OCI-LY1 (cell line): ENCODE measurements around the gene C11orf24.

Experiments
- H2AFZ ChIP-seq: fragments of 200-600 bp; sonication (generic), shearing (Covaris generic); 2 replicates; pipeline ENCODE4 v1.6.0; 2014; ENCODE audit warnings: antibody characterized with exemption, mild to moderate bottlenecking, low read length
- H3F3A ChIP-seq: fragments of 200-600 bp; sonication (generic), shearing (Covaris generic); 2 replicates; pipeline ENCODE4 v1.6.0; 2014; ENCODE audit warnings: mild to moderate bottlenecking, antibody characterized with exemption, low read length, moderate library complexity; ENCODE audit not compliant: insufficient read depth
- H3K27ac ChIP-seq: fragments of 200-600 bp; sonication (generic); 2 replicates; pipeline ENCODE4 v1.5.1; 2014; ENCODE audit warnings: low read length, mixed run types, mild to moderate bottlenecking, low read depth; ENCODE audit not compliant: poor library complexity, severe bottlenecking
- H3K27me3 ChIP-seq: fragments of 200-600 bp; sonication (generic); 2 replicates; pipeline ENCODE4 v1.6.0; 2014; ENCODE audit warnings: antibody characterized with exemption, mild to moderate bottlenecking, low read length, moderate library complexity; ENCODE audit not compliant: insufficient read depth
- H3K36me3 ChIP-seq: fragments of 200-600 bp; sonication (generic); 2 replicates; pipeline ENCODE4 v1.6.1; 2014; ENCODE audit warnings: mild to moderate bottlenecking, antibody characterized with exemption, low read length, moderate library complexity, mixed read lengths; ENCODE audit not compliant: insufficient read depth
- H3K4me1 ChIP-seq: fragments of 200-600 bp; sonication (generic); 2 replicates; pipeline ENCODE4 v1.5.1; 2014; ENCODE audit warnings: mild to moderate bottlenecking, low read length, moderate library complexity; ENCODE audit not compliant: insufficient read depth, severe bottlenecking
- H3K4me2 ChIP-seq: fragments of 200-600 bp; sonication (generic), shearing (Covaris generic); 2 replicates; pipeline ENCODE4 v1.6.1; 2014; ENCODE audit warnings: low read length
- H3K4me3 ChIP-seq: fragments of 200-600 bp; sonication (generic); 2 replicates; pipeline ENCODE4 v1.5.1; 2014; ENCODE audit warnings: low read length, low read depth, mild to moderate bottlenecking, mixed read lengths; ENCODE audit not compliant: poor library complexity, severe bottlenecking
- H3K79me2 ChIP-seq: fragments of 200-600 bp; shearing (Covaris generic); 2 replicates; pipeline ENCODE4 v1.6.1; 2016; ENCODE audit warnings: mixed run types, low read length, mixed read lengths; ENCODE audit not compliant: insufficient read depth
- H3K9ac ChIP-seq: fragments of 200-600 bp; sonication (generic), shearing (Covaris generic); 2 replicates; pipeline ENCODE4 v1.6.1; 2014; ENCODE audit warnings: mild to moderate bottlenecking, low read length, mixed read lengths
- H3K9me2 ChIP-seq: fragments of 200-600 bp; sonication (generic), shearing (Covaris generic); 2 replicates; pipeline ENCODE4 v1.6.1; 2014; ENCODE audit warnings: low read depth, mild to moderate bottlenecking, low read length, mixed read lengths
- H3K9me3 ChIP-seq: fragments of 200-600 bp; shearing (Covaris generic); 2 replicates; pipeline ENCODE4 v1.6.1; 2014; ENCODE audit warnings: low read length, mixed read lengths
- H4K20me1 ChIP-seq: fragments of 200-600 bp; sonication (generic), shearing (Covaris generic); 2 replicates; pipeline ENCODE4 v1.6.0; 2016; ENCODE audit warnings: mild to moderate bottlenecking, low read length; ENCODE audit not compliant: insufficient read depth
- EZH2 ChIP-seq: fragments of 200-600 bp; sonication (generic), shearing (Covaris generic); IDR thresholded peaks from 2 replicates; pipeline ENCODE4 v1.8.0; 2017; ENCODE audit warnings: borderline replicate concordance, mixed run types, mild to moderate bottlenecking, antibody characterized with exemption, low read length, moderate library complexity, mixed read lengths
- TF ChIP-seq, protein P1 (sequence below): fragments of 200-600 bp; sonication (generic), shearing (Covaris generic); IDR thresholded peaks from 2 replicates; pipeline ENCODE4 v1.5.1; 2017; ENCODE audit warnings: mild to moderate bottlenecking, antibody characterized with exemption, low read length, moderate library complexity, mixed read lengths

C11orf24 gene

DNA sequence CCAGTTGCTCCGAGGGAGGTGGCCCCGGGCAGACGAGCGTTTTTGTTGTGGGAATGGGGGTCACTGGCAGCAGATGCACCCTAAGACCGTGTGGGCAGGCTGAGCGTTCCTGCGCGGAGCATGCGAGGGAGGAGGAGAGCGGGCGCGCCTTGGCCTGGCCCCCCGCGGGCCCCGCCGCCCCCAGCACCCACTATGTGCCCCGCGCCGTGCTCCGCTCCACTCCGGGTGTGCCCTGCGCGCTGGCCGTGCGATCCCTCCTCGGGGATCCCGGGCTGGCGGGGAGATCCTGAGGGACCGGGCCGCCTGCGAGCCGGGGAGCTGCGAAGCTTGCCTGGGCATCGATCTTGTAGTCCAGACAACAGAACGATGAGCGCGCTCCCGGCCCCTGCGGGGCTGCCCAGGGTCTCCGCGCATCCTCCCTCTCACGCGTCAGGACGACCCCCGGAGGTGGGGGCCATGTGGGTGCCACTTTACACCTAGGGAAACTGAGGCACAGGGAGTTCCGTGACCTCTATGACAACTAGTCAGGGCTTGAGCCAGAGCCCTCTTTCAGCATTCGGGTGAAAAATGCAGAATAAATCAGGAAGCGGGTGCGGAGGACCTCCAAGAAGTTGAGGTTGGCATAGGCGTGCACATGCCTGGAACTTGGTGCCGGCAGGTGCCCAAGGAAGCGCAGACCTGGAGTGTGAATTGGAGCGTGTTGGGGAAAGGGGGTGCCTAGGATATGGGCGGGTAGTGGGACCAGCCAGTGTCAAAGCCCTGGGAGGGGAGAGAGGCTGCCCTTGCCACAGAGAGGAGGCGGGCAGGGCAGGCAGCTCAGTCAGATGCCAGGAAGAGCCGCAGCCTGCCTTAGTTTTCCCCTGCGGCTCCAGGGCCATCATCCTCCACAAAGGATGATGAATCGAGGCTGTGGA is 57.3 kb downstream of the C11orf24 start:
- Histone ChIP-seq H4K20me1 (no peaks in the 10 kb centered on the region), H3K27ac (no peak overlapping the region), H3K4me2 (peak overlapping the region; percentile 92), H3K36me3 (no peaks in the 10 kb centered on the region), H3K27me3 (peaks cover 4% of the 10 kb centered on the region; the same call in 1 of the 2 replicates), H3K4me3 (peak overlapping the region; percentile 74), H3K79me2 (no peaks in the 10 kb centered on the region), H3K9me3 (no peaks in the 10 kb centered on the region), H3K9me2 (no peaks in the 10 kb centered on the region), H3K9ac (peak overlapping the region; percentile 81), H3F3A (no peaks in the 10 kb centered on the region), H2AFZ (peak overlapping the region; percentile 67; the same call in 1 of the 2 replicates), H3K4me1 (peaks cover 22% of the 10 kb centered on the region)
- TF ChIP-seq EZH2: no peak
- TF ChIP-seq, protein P1, sequence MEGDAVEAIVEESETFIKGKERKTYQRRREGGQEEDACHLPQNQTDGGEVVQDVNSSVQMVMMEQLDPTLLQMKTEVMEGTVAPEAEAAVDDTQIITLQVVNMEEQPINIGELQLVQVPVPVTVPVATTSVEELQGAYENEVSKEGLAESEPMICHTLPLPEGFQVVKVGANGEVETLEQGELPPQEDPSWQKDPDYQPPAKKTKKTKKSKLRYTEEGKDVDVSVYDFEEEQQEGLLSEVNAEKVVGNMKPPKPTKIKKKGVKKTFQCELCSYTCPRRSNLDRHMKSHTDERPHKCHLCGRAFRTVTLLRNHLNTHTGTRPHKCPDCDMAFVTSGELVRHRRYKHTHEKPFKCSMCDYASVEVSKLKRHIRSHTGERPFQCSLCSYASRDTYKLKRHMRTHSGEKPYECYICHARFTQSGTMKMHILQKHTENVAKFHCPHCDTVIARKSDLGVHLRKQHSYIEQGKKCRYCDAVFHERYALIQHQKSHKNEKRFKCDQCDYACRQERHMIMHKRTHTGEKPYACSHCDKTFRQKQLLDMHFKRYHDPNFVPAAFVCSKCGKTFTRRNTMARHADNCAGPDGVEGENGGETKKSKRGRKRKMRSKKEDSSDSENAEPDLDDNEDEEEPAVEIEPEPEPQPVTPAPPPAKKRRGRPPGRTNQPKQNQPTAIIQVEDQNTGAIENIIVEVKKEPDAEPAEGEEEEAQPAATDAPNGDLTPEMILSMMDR: no peak

DNA sequence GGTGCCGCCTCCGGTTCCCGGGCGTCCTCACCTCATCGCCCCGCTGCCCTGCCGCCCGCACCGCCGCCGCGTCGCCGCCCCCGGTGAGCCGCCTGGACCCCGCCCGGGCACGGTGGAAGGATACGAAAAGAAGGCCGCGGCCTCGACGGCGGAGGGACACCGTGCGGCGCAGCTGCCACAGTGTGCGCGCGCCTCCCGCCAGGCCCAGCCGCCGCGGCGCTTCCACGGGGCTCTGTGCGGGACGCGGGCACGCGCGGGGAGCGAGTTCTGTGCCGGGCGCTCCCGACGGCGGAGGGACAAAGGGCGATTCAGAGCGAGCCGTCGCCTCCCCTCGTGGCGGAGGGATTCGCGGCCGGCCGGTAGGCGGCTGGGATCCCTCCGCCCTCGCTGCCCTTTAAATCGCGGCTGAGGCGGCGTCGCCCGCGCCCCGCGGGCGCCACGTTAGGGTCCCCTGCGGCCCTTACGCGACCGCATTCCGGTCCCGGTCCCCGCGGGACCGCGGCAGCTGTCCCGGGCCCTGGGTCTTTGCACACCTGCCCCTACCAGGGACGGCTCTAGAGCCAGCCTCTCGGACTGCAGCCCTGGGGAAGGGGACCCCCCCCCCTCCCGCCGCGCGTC is 58.1 kb downstream of the C11orf24 start:
- peaks cover 22% of the 10 kb centered on the region for H3K4me1 ChIP-seq
- no peaks in the 10 kb centered on the region for H3K9me2 ChIP-seq
- H3K27ac ChIP-seq: peak overlapping the region; percentile 72
- H2AFZ ChIP-seq: peak overlapping the region; percentile 67; the same call in 1 of the 2 replicates
- no peaks in the 10 kb centered on the region for H3F3A ChIP-seq
- TF ChIP-seq, protein P1: no peak
- H3K9me3 ChIP-seq: no peaks in the 10 kb centered on the region
- H3K4me2 ChIP-seq: peak overlapping the region; percentile 92
- H3K9ac ChIP-seq: peak overlapping the region; percentile 81
- H3K27me3 ChIP-seq: peaks cover 4% of the 10 kb centered on the region; the same call in 1 of the 2 replicates
- peak overlapping the region; percentile 74 for H3K4me3 ChIP-seq
- H3K79me2 ChIP-seq: 0 out of 2 replicates have a peak, but pooled peaks cover 3% of the 10 kb centered on the region
- peaks cover 2% of the 10 kb centered on the region; the same call in 1 of the 2 replicates for H4K20me1 ChIP-seq
- no peaks in the 10 kb centered on the region for H3K36me3 ChIP-seq

DNA sequence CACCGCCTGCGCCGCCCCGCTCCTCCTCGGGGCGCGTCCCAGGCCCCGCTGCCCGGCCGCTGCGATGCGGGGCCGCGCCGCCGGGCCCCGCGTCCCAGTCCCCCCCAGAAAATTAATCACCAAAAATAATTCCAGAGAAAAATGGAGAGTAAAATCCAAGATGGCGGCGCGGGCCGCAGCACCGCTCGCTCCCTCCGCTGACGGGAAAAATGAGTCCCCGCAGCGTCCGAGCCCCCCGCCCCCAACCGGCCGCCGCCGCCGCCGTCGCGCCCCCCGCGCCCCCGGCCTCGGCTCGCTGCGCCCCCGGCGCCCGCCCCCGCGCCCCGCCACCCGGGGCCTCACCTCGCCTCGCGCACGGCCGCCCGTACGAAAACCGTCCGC is 58.6 kb downstream of the C11orf24 start, which contains the start of gene KMT5B:
KMT5B (minus strand) TSS at position 162 of the 381 bp plus-strand sequence. CDS start 23,220 bp downstream, outside the sequence.
- TF ChIP-seq, protein P1: no peak
- TF ChIP-seq EZH2: no peak
- peak within 1 kb of the TSS; percentile 81 for H3K9ac ChIP-seq
- H3K9me2 ChIP-seq: no peaks in the 10 kb centered on the region
- peak within 1 kb of the TSS; percentile 92 for H3K4me2 ChIP-seq
- H3K27me3 ChIP-seq: peaks cover 4% of the 10 kb centered on the region; the same call in 1 of the 2 replicates
- peak within 1 kb of the TSS; percentile 67; the same call in 1 of the 2 replicates for H2AFZ ChIP-seq
- no peaks in the 10 kb centered on the region for H3F3A ChIP-seq
- no peaks in the 10 kb centered on the region for H3K9me3 ChIP-seq
- H3K4me3 ChIP-seq: peak within 1 kb of the TSS; percentile 74
- 0 out of 2 replicates have a peak, but pooled peaks cover 6% of the 10 kb centered on the region for H3K79me2 ChIP-seq
- H3K27ac ChIP-seq: peak within 1 kb of the TSS; percentile 72
- peaks cover 2% of the 10 kb centered on the region; the same call in 1 of the 2 replicates for H4K20me1 ChIP-seq
- no peaks in the 10 kb centered on the region for H3K36me3 ChIP-seq
- peaks cover 22% of the 10 kb centered on the region for H3K4me1 ChIP-seq
